ES-I3 (cell line): ENCODE measurements around the gene MTA2.
"Not testable (repeated sequence)": the region's sequence is repeated elsewhere in the genome, so short reads cannot be mapped to it uniquely, and the experiment has no call there.

Experiments used
- H3K36me3 ChIP-seq: 2 replicates; pipeline ENCODE4 v1.6.1; 2013; ENCODE audit warnings: mild to moderate bottlenecking, low read length, control low read depth, moderate library complexity; ENCODE audit not compliant: insufficient read depth
- H3K4me1 ChIP-seq: 2 replicates; pipeline ENCODE4 v1.6.1; 2013; ENCODE audit warnings: mild to moderate bottlenecking, control low read depth, low read length; ENCODE audit not compliant: insufficient read depth
- H3K9ac ChIP-seq: 2 replicates; pipeline ENCODE4 v1.6.1; 2013; ENCODE audit warnings: low read depth, mild to moderate bottlenecking, low read length, moderate library complexity
- H3K9me3 ChIP-seq: 2 replicates; pipeline ENCODE4 v1.6.1; 2013; ENCODE audit warnings: mild to moderate bottlenecking, low read length, moderate library complexity; ENCODE audit not compliant: control insufficient read depth, insufficient read depth

The MTA2 gene

GRCh38 chr11:62621567-62622470 lies 20.2 kb upstream of the MTA2 start, which contains the start of gene B3GAT3:
B3GAT3 (minus strand) TSS chr11:62621986; CDS start chr11:62621947, 39 bp downstream.
- Histone ChIP-seq H3K4me1 (peaks cover 6% of the 10 kb centered on the region; the same call in 1 of the 2 replicates), H3K36me3 (peaks cover 11% of the 10 kb centered on the region), H3K9ac (peak within 1 kb of the TSS; percentile 85), H3K9me3 (no peaks in the 10 kb centered on the region)

GRCh38 chr11:62621027-62621566 lies 19.4 kb upstream of the MTA2 start:
- H3K9me3 ChIP-seq: no peaks in the 10 kb centered on the region
- peak overlapping the region; percentile 85 for H3K9ac ChIP-seq
- peaks cover 6% of the 10 kb centered on the region; the same call in 1 of the 2 replicates for H3K4me1 ChIP-seq
- H3K36me3 ChIP-seq: peaks cover 7% of the 10 kb centered on the region

DNA sequence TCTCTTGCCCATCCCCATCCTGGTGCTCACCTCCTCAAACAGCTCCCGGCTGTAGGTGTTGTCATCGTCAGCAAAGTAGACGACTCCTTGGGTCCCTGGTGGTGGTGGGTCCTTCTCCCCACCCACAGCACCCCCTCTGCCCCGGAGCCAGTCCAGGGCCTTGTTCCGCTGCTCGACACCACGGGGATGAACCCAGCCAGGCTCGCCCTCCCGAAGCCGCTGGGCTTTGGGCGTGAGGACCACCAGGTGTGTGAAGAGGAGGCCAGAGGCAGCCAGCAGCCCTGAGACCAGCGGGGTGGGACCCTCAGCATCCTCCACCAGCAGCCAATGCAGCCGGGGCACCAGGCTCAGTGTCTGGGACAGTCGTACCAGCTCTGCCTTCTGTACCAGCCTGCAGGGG lies 15.3 kb upstream of the MTA2 start:
- H3K36me3 ChIP-seq, H3K9me3 ChIP-seq, H3K9ac ChIP-seq: not testable (repeated sequence)
- peaks cover 18% of the 10 kb centered on the region for H3K4me1 ChIP-seq

DNA sequence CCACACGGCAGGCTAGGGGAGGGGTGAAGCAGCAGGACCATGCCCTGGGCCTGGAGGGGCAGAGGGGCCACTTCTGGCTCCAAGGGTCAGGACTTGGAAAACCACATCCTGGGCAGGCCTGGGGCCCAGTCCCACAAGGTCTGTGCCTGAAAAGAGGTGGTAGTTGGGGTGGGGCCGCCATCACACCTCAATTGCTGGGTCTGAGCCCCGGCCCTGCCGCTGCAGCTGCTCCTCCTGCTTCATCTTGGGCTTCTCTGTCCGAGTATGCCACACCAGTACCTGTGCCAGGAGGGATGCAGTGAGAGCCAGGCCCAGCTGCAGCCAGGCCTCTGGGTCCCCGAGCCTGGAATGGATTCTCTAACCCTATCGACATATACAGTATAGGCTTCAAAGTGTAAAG lies 13.9 kb upstream of the MTA2 start:
- no peaks in the 10 kb centered on the region; the same call in 1 of the 2 replicates for H3K36me3 ChIP-seq
- H3K9me3 ChIP-seq: no peaks in the 10 kb centered on the region
- H3K9ac ChIP-seq: no peak overlapping the region
- peaks cover 13% of the 10 kb centered on the region for H3K4me1 ChIP-seq

DNA sequence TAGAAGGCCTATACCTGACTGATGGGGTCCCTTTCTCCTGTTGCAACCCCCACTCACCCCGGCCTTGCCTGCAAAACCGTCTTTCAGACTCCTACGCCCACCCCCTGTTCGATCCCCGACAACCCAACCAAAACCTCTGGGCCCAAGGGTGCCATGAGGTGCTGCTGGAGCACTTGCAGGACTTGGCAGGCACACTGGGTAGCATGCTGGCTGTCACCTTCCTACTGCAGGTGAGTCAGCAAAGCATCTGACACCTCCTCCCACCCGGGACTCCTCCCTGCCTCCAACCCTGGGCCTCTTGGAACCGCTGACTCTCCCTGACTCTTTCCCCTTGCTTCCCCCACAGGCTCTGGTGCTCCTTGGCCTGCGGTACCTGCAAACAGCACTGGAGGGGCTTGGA lies 12.6 kb upstream of the MTA2 start:
- Histone ChIP-seq H3K9me3 (no peaks in the 10 kb centered on the region), H3K4me1 (peaks cover 12% of the 10 kb centered on the region; the same call in 1 of the 2 replicates), H3K9ac (no peak overlapping the region), H3K36me3 (no peaks in the 10 kb centered on the region; the same call in 1 of the 2 replicates)

GRCh38 chr11:62613291-62613778 lies 11.7 kb upstream of the MTA2 start:
- Histone ChIP-seq H3K36me3 (no peaks in the 10 kb centered on the region; the same call in 1 of the 2 replicates), H3K9ac (peak overlapping the region; percentile 62; the same call in 1 of the 2 replicates), H3K9me3 (no peaks in the 10 kb centered on the region), H3K4me1 (peaks cover 12% of the 10 kb centered on the region; the same call in 1 of the 2 replicates)

- H3K9ac ChIP-seq: peak within 1 kb of the TSS; percentile 62
- H3K4me1 ChIP-seq: peaks cover 12% of the 10 kb centered on the region; the same call in 1 of the 2 replicates
- no peaks in the 10 kb centered on the region for H3K9me3 ChIP-seq
- no peaks in the 10 kb centered on the region for H3K36me3 ChIP-seq
These were observed 11.0 kb upstream of the MTA2 start, which contains the start of the genes EML3 and ROM1 for GRCh38 chr11:62612366-62613290. EML3 (minus strand) TSS chr11:62612775; CDS start chr11:62612457, 318 bp downstream. ROM1 (plus strand) TSS chr11:62613257; CDS start chr11:62613282, 25 bp downstream.

DNA sequence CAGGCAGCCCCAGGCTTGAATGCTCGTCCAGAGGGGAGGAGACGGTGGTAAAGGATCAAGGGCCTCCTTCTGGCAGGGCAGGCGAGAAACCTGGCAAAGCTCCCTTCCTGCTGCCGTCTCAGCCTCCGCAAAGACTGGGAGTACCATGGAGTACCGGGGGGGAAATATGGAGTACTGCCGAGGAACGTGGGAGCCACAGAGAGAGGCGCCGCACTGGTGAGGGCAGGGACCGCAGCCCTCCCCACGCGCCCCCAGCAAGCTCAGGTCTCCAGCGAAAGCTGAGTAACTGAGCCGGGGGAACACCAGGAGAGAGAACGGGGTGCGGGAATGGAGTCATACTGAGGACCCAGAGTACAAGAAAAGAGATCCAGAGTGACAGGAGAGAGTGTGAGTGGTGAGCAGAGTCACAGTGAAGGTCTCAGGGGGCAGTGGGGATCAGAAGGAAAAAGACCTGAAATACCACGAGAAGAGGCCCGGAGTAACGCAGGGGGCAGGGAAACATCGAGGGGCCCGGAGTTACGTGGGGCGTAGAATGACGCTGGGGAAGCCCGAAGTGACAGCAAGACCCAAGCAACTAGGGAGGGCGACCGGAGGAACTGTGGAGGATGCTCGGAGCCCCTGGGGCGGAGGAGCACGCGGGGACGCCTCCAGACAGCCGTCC lies 10.2 kb upstream of the MTA2 start:
- H3K4me1 ChIP-seq: peaks cover 17% of the 10 kb centered on the region; the same call in 1 of the 2 replicates
- no peaks in the 10 kb centered on the region for H3K36me3 ChIP-seq
- H3K9me3 ChIP-seq: no peaks in the 10 kb centered on the region
- peak overlapping the region; percentile 62 for H3K9ac ChIP-seq

GRCh38 chr11:62610814-62611704 lies 9.4 kb upstream of the MTA2 start:
- H3K4me1 ChIP-seq: peaks cover 17% of the 10 kb centered on the region; the same call in 1 of the 2 replicates
- no peaks in the 10 kb centered on the region for H3K36me3 ChIP-seq
- H3K9ac ChIP-seq: peak overlapping the region; percentile 62; the same call in 1 of the 2 replicates
- H3K9me3 ChIP-seq: no peaks in the 10 kb centered on the region

- Histone ChIP-seq H3K36me3 (no peaks in the 10 kb centered on the region), H3K4me1 (peaks cover 17% of the 10 kb centered on the region; the same call in 1 of the 2 replicates), H3K9me3 (no peaks in the 10 kb centered on the region), H3K9ac (no peak overlapping the region)
These were observed 8.7 kb upstream of the MTA2 start for GRCh38 chr11:62610403-62610802.

DNA sequence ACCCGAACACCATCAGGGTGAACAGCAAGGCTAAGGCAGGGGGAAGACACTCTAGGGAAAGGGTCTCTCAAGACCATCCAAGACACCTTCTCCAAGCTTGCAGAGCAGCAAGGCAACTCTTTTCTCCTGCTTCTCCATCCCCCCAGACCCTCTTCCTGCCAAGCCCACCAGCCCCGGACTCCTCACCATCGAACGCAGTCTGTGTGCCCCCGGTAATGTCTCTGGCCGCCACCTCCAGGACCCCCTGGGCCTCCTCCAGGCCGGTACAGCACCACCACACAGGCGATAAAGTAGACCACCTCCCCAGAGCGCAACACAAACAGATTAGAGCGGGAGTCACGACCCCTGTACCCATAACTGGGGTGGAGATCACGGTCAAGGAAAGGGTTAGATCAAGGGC lies 7.1 kb upstream of the MTA2 start:
- Histone ChIP-seq H3K9me3 (no peaks in the 10 kb centered on the region), H3K9ac (no peak overlapping the region), H3K36me3 (no peaks in the 10 kb centered on the region), H3K4me1 (peaks cover 18% of the 10 kb centered on the region; the same call in 1 of the 2 replicates)

GRCh38 chr11:62607714-62608113 lies 6.0 kb upstream of the MTA2 start:
- Histone ChIP-seq H3K9ac (no peak overlapping the region), H3K4me1 (peaks cover 11% of the 10 kb centered on the region; the same call in 1 of the 2 replicates), H3K36me3 (no peaks in the 10 kb centered on the region), H3K9me3 (no peaks in the 10 kb centered on the region)
